H1 (cell line): ENCODE data around the gene RABEP2. TPM values are rescaled to one million over a fixed set of nuclear protein-coding genes. Genes with fewer than 3 reads are reported as not detected.
A peak's percentile ranks its signal among the peaks of the same experiment; 100 is the strongest.

Experiments
- CTCF ChIA-PET: fragments of 300-600 bp; sonication (Branson Sonifier 250); formaldehyde crosslinking; loops from one replicate; lab custom pipeline; 2021; ENCODE audit not compliant: partially characterized antibody; lab: Charles Lee
- POLR2A ChIA-PET: fragments of 300-600 bp; sonication (Branson Sonifier 250); formaldehyde crosslinking; loops from one replicate; lab custom pipeline; 2021; ENCODE audit warnings: inconsistent platforms; ENCODE audit not compliant: partially characterized antibody; lab: Charles Lee
- DNase-seq, 2 experiments: peaks; one replicate each; pipeline versions ENCODE4 v3.0.0 to v3.0.0-alpha.2; 2010 to 2022; ENCODE audit warnings: low spot score in 2 of 2, low read depth in 1 of 2, mixed read lengths in 1 of 2
- FAIRE-seq: peaks from 2 replicates; lab custom pipeline; 2011; peaks lifted over from hg19 to GRCh38; lab: Jason Lieb, UNC
- H2AFZ ChIP-seq: 2 replicates; pipeline ENCODE4 v1.8.1; 2012; ENCODE audit warnings: low read length, inconsistent platforms
- H2AK5ac ChIP-seq: 2 replicates; pipeline ENCODE4 v1.6.1; 2013; ENCODE audit warnings: low read depth, low read length
- H2BK120ac ChIP-seq: replicated peaks from 2 replicates; pipeline ENCODE3; 2013; ENCODE audit warnings: low read depth, low read length, inconsistent platforms
- H2BK12ac ChIP-seq: 2 replicates; pipeline ENCODE4 v1.6.1; 2013; ENCODE audit warnings: low read depth, low read length
- H2BK15ac ChIP-seq: 2 replicates; pipeline ENCODE4 v1.6.1; 2013; ENCODE audit warnings: low read length
- H2BK20ac ChIP-seq: 2 replicates; pipeline ENCODE4 v1.6.1; 2013; ENCODE audit warnings: low read length
- H2BK5ac ChIP-seq: 2 replicates; pipeline ENCODE4 v1.6.1; 2013; ENCODE audit warnings: low read depth, low read length
- H3K14ac ChIP-seq: 2 replicates; pipeline ENCODE4 v1.6.1; 2013; ENCODE audit warnings: inconsistent platforms; ENCODE audit not compliant: insufficient read length
- H3K18ac ChIP-seq: 2 replicates; pipeline ENCODE4 v1.6.1; 2013; ENCODE audit warnings: low read length; ENCODE audit errors: extremely low read depth
- H3K23ac ChIP-seq: 2 replicates; pipeline ENCODE4 v1.6.1; 2013; ENCODE audit warnings: inconsistent platforms; ENCODE audit not compliant: insufficient read length
- H3K23me2 ChIP-seq: 2 replicates; pipeline ENCODE4 v1.6.1; 2013; ENCODE audit warnings: low read depth, low read length
- H3K27ac ChIP-seq: 2 replicates; pipeline ENCODE4 v1.6.1; 2011; ENCODE audit warnings: low read depth, low read length, inconsistent platforms
- H3K27me3 ChIP-seq, 4 experiments: replicated peaks in 1 of 4; 1 replicate in 1 of 4; 2 replicates in 3 of 4; pipeline versions ENCODE4 v1.6.1 to v1.8.1; 2011 to 2013; ENCODE audit warnings: low read length in 3 of 4, mild to moderate bottlenecking in 3 of 4, inconsistent platforms in 2 of 4, mixed read lengths in 2 of 4, moderate library complexity in 1 of 4; ENCODE audit not compliant: control insufficient read depth in 3 of 4, insufficient read depth in 3 of 4; ENCODE audit errors: extremely low read depth in 1 of 4
- H3K36me3 ChIP-seq, 4 experiments: 2 replicates each; pipeline versions ENCODE4 v1.6.1 to v1.8.1; 2011 to 2013; ENCODE audit warnings: mild to moderate bottlenecking in 4 of 4, low read length in 3 of 4, moderate library complexity in 2 of 4, control low read depth in 1 of 4, inconsistent platforms in 1 of 4; ENCODE audit not compliant: insufficient read depth in 4 of 4, control insufficient read depth in 2 of 4
- H3K4ac ChIP-seq: replicated peaks from 2 replicates; pipeline ENCODE3; 2013; ENCODE audit warnings: low read length, low read depth, mixed read lengths, inconsistent platforms; ENCODE audit not compliant: insufficient read length
- H3K4me1 ChIP-seq, 4 experiments: replicated peaks in 1 of 4; 1 replicate in 1 of 4; 2 replicates in 3 of 4; pipeline versions ENCODE4 v1.6.1 to v1.8.1; 2011 to 2013; ENCODE audit warnings: low read length in 3 of 4, inconsistent platforms in 2 of 4, mixed read lengths in 1 of 4; ENCODE audit not compliant: insufficient read depth in 4 of 4, control insufficient read depth in 3 of 4
- H3K4me2 ChIP-seq, 2 experiments: 2 replicates each; pipeline versions ENCODE4 v1.6.1 to v1.8.1; 2011 to 2013; ENCODE audit warnings: low read depth in 2 of 2, low read length in 2 of 2, control low read depth in 1 of 2, inconsistent platforms in 1 of 2, mild to moderate bottlenecking in 1 of 2; ENCODE audit not compliant: insufficient read depth in 1 of 2
- H3K4me3 ChIP-seq, 4 experiments: fragments of 200-600, 300-600 bp in 1 of 4; sonication (generic), shearing (Covaris generic), sonication (Bioruptor Twin) in 1 of 4; 2 replicates each; pipeline versions ENCODE4 v1.5.1 to v1.8.1; 2011 to 2016; ENCODE audit warnings: low read length in 4 of 4, low read depth in 3 of 4, control low read depth in 2 of 4, inconsistent platforms in 2 of 4, mild to moderate bottlenecking in 2 of 4, mixed read lengths in 1 of 4, moderate library complexity in 1 of 4; ENCODE audit not compliant: insufficient read depth in 2 of 4; ENCODE audit errors: extremely low read depth in 1 of 4
- H3K56ac ChIP-seq: replicated peaks from 2 replicates; pipeline ENCODE3; 2013; ENCODE audit warnings: low read depth, mild to moderate bottlenecking, mixed read lengths, low read length, inconsistent platforms; ENCODE audit not compliant: insufficient read length
- H3K79me1 ChIP-seq: 2 replicates; pipeline ENCODE4 v1.6.1; 2013; ENCODE audit warnings: low read depth, low read length, control low read depth
- H3K79me2 ChIP-seq, 2 experiments: 2 replicates each; pipeline versions ENCODE4 v1.6.1 to v1.8.1; 2012 to 2013; ENCODE audit warnings: low read length in 2 of 2, mild to moderate bottlenecking in 2 of 2, inconsistent platforms in 1 of 2; ENCODE audit not compliant: insufficient read depth in 2 of 2, control insufficient read depth in 1 of 2
- H3K9ac ChIP-seq, 4 experiments: replicated peaks in 1 of 4; 1 replicate in 1 of 4; 2 replicates in 3 of 4; pipeline versions ENCODE4 v1.6.1 to v1.8.1; 2011 to 2013; ENCODE audit warnings: low read depth in 3 of 4, low read length in 3 of 4, control low read depth in 2 of 4, mild to moderate bottlenecking in 2 of 4, moderate library complexity in 2 of 4, inconsistent platforms in 1 of 4; ENCODE audit errors: extremely low read depth in 1 of 4
- H3K9me3 ChIP-seq, 2 experiments: 2 replicates each; pipeline versions ENCODE4 v1.6.1 to v1.8.1; 2012 to 2013; ENCODE audit warnings: mild to moderate bottlenecking in 2 of 2, moderate library complexity in 2 of 2, control low read depth in 1 of 2, inconsistent platforms in 1 of 2, low read depth in 1 of 2, low read length in 1 of 2, mixed read lengths in 1 of 2; ENCODE audit not compliant: insufficient read depth in 2 of 2
- H4K20me1 ChIP-seq, 2 experiments: replicated peaks in 1 of 2; 2 replicates each; pipeline versions ENCODE3 to v1.8.1; 2011 to 2013; ENCODE audit warnings: inconsistent platforms in 2 of 2, low read length in 2 of 2, mild to moderate bottlenecking in 1 of 2; ENCODE audit not compliant: insufficient read depth in 2 of 2, control insufficient read depth in 1 of 2
- H4K5ac ChIP-seq: 2 replicates; pipeline ENCODE4 v1.6.1; 2013; ENCODE audit warnings: low read length, low read depth, mixed read lengths, inconsistent platforms; ENCODE audit not compliant: insufficient read length
- H4K8ac ChIP-seq: 2 replicates; pipeline ENCODE4 v1.8.0; 2013; ENCODE audit warnings: mild to moderate bottlenecking, moderate library complexity, low read length, inconsistent platforms; ENCODE audit not compliant: insufficient read depth; ENCODE audit errors: extremely low read depth
- H4K91ac ChIP-seq: replicated peaks from 2 replicates; pipeline ENCODE3; 2013; ENCODE audit warnings: low read length, mixed read lengths, inconsistent platforms; ENCODE audit not compliant: insufficient read length
- CTBP2 ChIP-seq: IDR thresholded peaks from 2 replicates; pipeline ENCODE4 v1.7.0; 2011; ENCODE audit warnings: borderline replicate concordance, mild to moderate bottlenecking, moderate library complexity, mixed read lengths, low read length; ENCODE audit not compliant: insufficient read depth, insufficient read length
- RFX5 ChIP-seq: IDR thresholded peaks from 2 replicates; pipeline ENCODE4 v1.6.1; 2011; ENCODE audit warnings: low read depth, low read length, improper control_type of control experiment, borderline replicate concordance
- SP4 ChIP-seq: IDR thresholded peaks from 2 replicates; pipeline ENCODE4 v1.6.1; 2012; ENCODE audit warnings: low read length, inconsistent platforms
- WGBS, 2 experiments: shearing (Covaris generic) in 1 of 2; methylation state at CpG; one replicate each; pipeline versions ENCODE4 v1.1.6 to v1.1.7; 2013 to 2015; ENCODE audit warnings: low lambda C conversion rate in 2 of 2, mixed read lengths in 2 of 2, inconsistent platforms in 1 of 2, low coverage in 1 of 2, missing lambda C conversion rate in 1 of 2; ENCODE audit not compliant: insufficient replicate concordance in 2 of 2, insufficient coverage in 1 of 2, insufficient read length in 1 of 2; ENCODE audit errors: extremely low coverage in 1 of 2, missing lambda C conversion rate in 1 of 2; 5-methylcytosine and 5-hydroxymethylcytosine counted together
- polyA plus RNA-seq, 7 experiments: library from polyadenylated mRNA; depleted of rRNA in 3 of 7; stranded (reverse) in 5 of 7; unstranded in 2 of 7; fragments of >200 nt in 5 of 7; fragments of 200-250 nt in 2 of 7; gene quantifications; 1 replicate in 5 of 7; 2 replicates in 1 of 7; 4 replicates in 1 of 7; pipeline versions ENCODE4 v1.2.1 to v1.2.3, GENCODE V29; 2011 to 2013; ENCODE audit warnings: missing spikeins in 2 of 7, mixed read lengths in 2 of 7
- total RNA-seq: library from RNA; stranded (reverse); fragmentation: NEBNext Ultra II Directional; extraction: Animal tissue kit (Norgen Biotek cat#: 25700); gene quantifications from 2 replicates; pipeline ENCODE4 v1.2.1, GENCODE V29; 2021
- TF ChIP-seq, protein P1 (sequence below): IDR thresholded peaks from 2 replicates; pipeline ENCODE4 v1.6.1; 2012; ENCODE audit warnings: inconsistent platforms

The RABEP2 gene
- total and polyA plus RNA-seq, 2 of the 8 experiments (the other 6 are each of a cell fraction or from before 2014, with no cell fraction given): 10.4 to 14.9 TPM

DNA sequence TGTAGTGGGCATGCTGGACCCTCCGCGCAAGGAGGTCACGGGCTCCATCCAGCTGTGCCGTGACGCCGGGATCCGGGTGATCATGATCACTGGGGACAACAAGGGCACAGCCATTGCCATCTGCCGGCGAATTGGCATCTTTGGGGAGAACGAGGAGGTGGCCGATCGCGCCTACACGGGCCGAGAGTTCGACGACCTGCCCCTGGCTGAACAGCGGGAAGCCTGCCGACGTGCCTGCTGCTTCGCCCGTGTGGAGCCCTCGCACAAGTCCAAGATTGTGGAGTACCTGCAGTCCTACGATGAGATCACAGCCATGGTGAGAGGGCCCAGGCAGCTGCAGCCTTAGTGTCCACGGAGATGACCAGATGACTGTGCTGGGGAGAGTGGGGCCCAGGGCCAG, 24.4 kb downstream of the RABEP2 start:
- H2AFZ ChIP-seq: no peak overlapping the region
- 0 out of 2 replicates have a peak overlapping the region, but pooled peaks have one; percentile 48 for H2BK20ac ChIP-seq
- H4K5ac ChIP-seq: no peak overlapping the region
- peak overlapping the region; percentile 75 for H2BK5ac ChIP-seq
- WGBS, 2 experiments: 96% methylated on average over 18 of the region's 25 CpGs; no CpG with 5 or more reads in 1 of the 2 experiments
- TF ChIP-seq RFX5 (no peak), CTBP2 (no peak), SP4 (no peak)
- TF ChIP-seq, protein P1, sequence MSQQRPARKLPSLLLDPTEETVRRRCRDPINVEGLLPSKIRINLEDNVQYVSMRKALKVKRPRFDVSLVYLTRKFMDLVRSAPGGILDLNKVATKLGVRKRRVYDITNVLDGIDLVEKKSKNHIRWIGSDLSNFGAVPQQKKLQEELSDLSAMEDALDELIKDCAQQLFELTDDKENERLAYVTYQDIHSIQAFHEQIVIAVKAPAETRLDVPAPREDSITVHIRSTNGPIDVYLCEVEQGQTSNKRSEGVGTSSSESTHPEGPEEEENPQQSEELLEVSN: no peak
- H3K14ac ChIP-seq: no peak overlapping the region
- H4K20me1 ChIP-seq: peaks cover 0 to 2% of the 10 kb centered on the region in 2 experiments
- 0 out of 2 replicates have a peak overlapping the region, but pooled peaks have one; percentile 45 for H3K27ac ChIP-seq
- CTCF ChIA-PET: interaction anchor here (0.9 to 1.5 kb wide), 3 partner anchors 11 to 45 kb away, joined by 3 to 6 read pairs (median 4); no protein-coding TSS in a partner anchor
- H2BK12ac ChIP-seq: 0 out of 2 replicates have a peak overlapping the region, but pooled peaks have one; percentile 17
- no peak overlapping the region for H3K18ac ChIP-seq
- FAIRE-seq (no peak), DNase-seq (no peak)
- H3K4me3 ChIP-seq: no peak overlapping the region
- no peak overlapping the region for H4K91ac ChIP-seq
- POLR2A ChIA-PET: interaction anchor here (0.7 to 2.9 kb wide), 7 partner anchors 8 to 62 kb away, joined by 3 to 7 read pairs (median 4); no protein-coding TSS in a partner anchor
- H3K23me2 ChIP-seq: no peaks in the 10 kb centered on the region
- no peaks in the 10 kb centered on the region for H3K79me2 ChIP-seq
- H4K8ac ChIP-seq: peak overlapping the region; percentile 85; the same call in 1 of the 2 replicates
- no peak overlapping the region for H3K9ac ChIP-seq
- H3K9me3 ChIP-seq: no peaks in the 10 kb centered on the region
- H3K4ac ChIP-seq: no peak overlapping the region
- no peak overlapping the region for H2BK15ac ChIP-seq
- H3K27me3 ChIP-seq: no peaks in the 10 kb centered on the region
- no peaks in the 10 kb centered on the region; a peak in 1 of 7 replicates for H3K4me1 ChIP-seq
- H3K79me1 ChIP-seq: no peaks in the 10 kb centered on the region
- H3K23ac ChIP-seq: no peak overlapping the region
- no peak overlapping the region for H3K56ac ChIP-seq
- H2AK5ac ChIP-seq: no peak overlapping the region
- H2BK120ac ChIP-seq: no peak overlapping the region
- no peaks in the 10 kb centered on the region; a peak in 1 of 8 replicates for H3K36me3 ChIP-seq
- H3K4me2 ChIP-seq: no peak overlapping the region
